Lower leg skin (tissue), 4 donors: Measurements from ENCODE around the gene MS4A4E. TPM values are rescaled to one million over a fixed set of nuclear protein-coding genes. Genes with fewer than 3 reads are reported as not detected.

Experiments used
- DNase-seq, 2 donors: peaks; one replicate each; pipeline ENCODE4 v3.0.0-alpha.2; 2019; ENCODE audit warnings: low spot score in 2 of 2
- H3K4me3 ChIP-seq: fragments of 200-600 bp; sonication (generic); 2 replicates; pipeline ENCODE4 v1.5.1; 2017; ENCODE audit warnings: mild to moderate bottlenecking, low read depth; ENCODE audit not compliant: poor library complexity, severe bottlenecking
- CTCF ChIP-seq, 3 donors: fragments of 450-650 bp; IDR thresholded peaks; one replicate each; pipeline ENCODE4 v1.5.1; 2016; ENCODE audit warnings: antibody characterized with exemption in 3 of 3, mild to moderate bottlenecking in 3 of 3, moderate library complexity in 2 of 3
- POLR2A ChIP-seq, 2 donors: fragments of 450-650 bp; IDR thresholded peaks; one replicate each; pipeline ENCODE4 v1.6.1; 2016 to 2017; ENCODE audit warnings: antibody characterized with exemption in 2 of 2, mild to moderate bottlenecking in 1 of 2, moderate library complexity in 1 of 2
- WGBS, 2 donors: methylation state at CpG; one replicate each; pipeline ENCODE4 v1.1.5; 2018; 5-methylcytosine and 5-hydroxymethylcytosine counted together
- intact Hi-C: fragments of 100-400 bp; cut with DNase I; formaldehyde crosslinking; loops from one replicate; pipeline ENCODE4 v1.15.0; 2023; ENCODE audit warnings: low total_unique reads
- total RNA-seq, 4 donors: library from RNA; depleted of rRNA; stranded (reverse); fragments of >200 nt; gene quantifications; one replicate each; pipeline ENCODE4 v1.1.0, GENCODE V29; 2016

MS4A4E gene
- total RNA-seq, 4 donors from 2014 or later, result 0.25 to 1.6 (median 1.4) TPM

GRCh38 chr11:60257956-60258722, 15.2 kb upstream of the MS4A4E start:
- no peak for DNase-seq
- no peak for TF ChIP-seq CTCF (IDR thresholded peaks at IDR 0.05)
- no peak for TF ChIP-seq POLR2A (IDR thresholded peaks at IDR 0.05)
- 79 to 87% methylated on average over 4 of the region's 4 CpGs for WGBS, 2 donors
- H3K4me3 ChIP-seq, result no peak overlapping the region
- intact Hi-C loops, result no loop called here

GRCh38 chr11:60252213-60253108, 9.5 kb upstream of the MS4A4E start:
- intact Hi-C loops, result no loop called here
- DNase-seq, result no peak
- WGBS, 2 donors, result 56 to 61% methylated on average over 2 of the region's 2 CpGs
- TF ChIP-seq POLR2A (IDR thresholded peaks at IDR 0.05), result no peak
- no peak for TF ChIP-seq CTCF (IDR thresholded peaks at IDR 0.05)
- no peak overlapping the region for H3K4me3 ChIP-seq

GRCh38 chr11:60251485-60252212, 8.7 kb upstream of the MS4A4E start:
- WGBS, 2 donors, result 38 to 49% methylated on average over 6 of the region's 6 CpGs
- DNase-seq, result peak in 1 of 2 donors; percentile 19

GRCh38 chr11:60241786-60242185, 1.2 kb downstream of the MS4A4E start:
- no peak for TF ChIP-seq POLR2A (IDR thresholded peaks at IDR 0.05)
- no peak for TF ChIP-seq CTCF (IDR thresholded peaks at IDR 0.05)
- no peak overlapping the region for H3K4me3 ChIP-seq
- intact Hi-C loops, result no loop called here
- no peak for DNase-seq
- WGBS, 2 donors, result 83 to 88% methylated on average over 3 of the region's 3 CpGs

More at GRCh38 chr11:60251485-60252212, 8.7 kb upstream of the MS4A4E start:
- no peak for TF ChIP-seq POLR2A (IDR thresholded peaks at IDR 0.05)
- no peak for TF ChIP-seq CTCF (IDR thresholded peaks at IDR 0.05)
- no peak overlapping the region for H3K4me3 ChIP-seq
- intact Hi-C loops, result no loop called here

GRCh38 chr11:60240662-60241061, 2.3 kb downstream of the MS4A4E start:
- H3K4me3 ChIP-seq, result no peak overlapping the region
- TF ChIP-seq CTCF (IDR thresholded peaks at IDR 0.05) (no peak), POLR2A (IDR thresholded peaks at IDR 0.05) (no peak)
- intact Hi-C loops, result no loop called here
- no peak for DNase-seq
- WGBS, 2 donors, result 85 to 88% methylated on average over 5 of the region's 5 CpGs
